Osteocyte (in vitro differentiated cells): Measurements from ENCODE around the gene AP3B1. TPM values are rescaled to one million over a fixed set of nuclear protein-coding genes. Genes with fewer than 3 reads are reported as not detected.

Experiments
- DNase-seq: peaks from one replicate; pipeline ENCODE4 v3.0.0; 2021; ENCODE audit warnings: mixed read lengths; ENCODE audit not compliant: unreplicated experiment; ENCODE audit errors: extremely low spot score
- H3K27ac Mint-ChIP-seq: one replicate; pipeline ENCODE4 v1.8.0; 2021; ENCODE audit warnings: mild to moderate bottlenecking, mixed read lengths; ENCODE audit not compliant: unreplicated experiment
- H3K27me3 Mint-ChIP-seq: one replicate; pipeline ENCODE4 v1.8.0; 2021; ENCODE audit warnings: mixed read lengths; ENCODE audit not compliant: unreplicated experiment
- H3K36me3 Mint-ChIP-seq: one replicate; pipeline ENCODE4 v1.8.0; 2021; ENCODE audit warnings: mixed read lengths; ENCODE audit not compliant: unreplicated experiment
- H3K4me1 Mint-ChIP-seq: one replicate; pipeline ENCODE4 v1.8.0; 2021; ENCODE audit warnings: mixed read lengths; ENCODE audit not compliant: unreplicated experiment
- H3K4me3 Mint-ChIP-seq: one replicate; pipeline ENCODE4 v1.8.0; 2021; ENCODE audit warnings: mild to moderate bottlenecking, moderate library complexity, mixed read lengths; ENCODE audit not compliant: unreplicated experiment
- H3K9me3 Mint-ChIP-seq: one replicate; pipeline ENCODE4 v1.8.0; 2021; ENCODE audit warnings: mixed read lengths; ENCODE audit not compliant: unreplicated experiment
- CTCF ChIP-seq: fragments of 200-600 bp; sonication (generic); IDR thresholded peaks from 2 replicates; pipeline ENCODE4 v1.5.0; 2021; ENCODE audit warnings: antibody characterized with exemption, mild to moderate bottlenecking, moderate library complexity
- total RNA-seq: library from RNA; stranded (reverse); gene quantifications from 2 replicates; pipeline ENCODE4 v1.2.1, GENCODE V29; 2021

AP3B1 gene
- total RNA-seq, 1 donor from 2014 or later: 57.0 TPM

- Mint-ChIP-seq H3K36me3 (peaks cover 15% of the 10 kb centered on the region), H3K4me1 (peaks cover 6% of the 10 kb centered on the region), H3K27ac (no peak overlapping the region), H3K9me3 (no peaks in the 10 kb centered on the region), H3K4me3 (no peak overlapping the region), H3K27me3 (no peaks in the 10 kb centered on the region)
- TF ChIP-seq CTCF: no peak
- no peak for DNase-seq
These were observed 52.5 kb downstream of the AP3B1 start for GRCh38 chr5:78242001-78242400.

- Mint-ChIP-seq H3K4me3 (no peak overlapping the region), H3K27ac (no peak overlapping the region), H3K36me3 (peaks cover 14% of the 10 kb centered on the region), H3K9me3 (no peaks in the 10 kb centered on the region), H3K27me3 (no peaks in the 10 kb centered on the region), H3K4me1 (peaks cover 16% of the 10 kb centered on the region)
- DNase-seq: no peak
- TF ChIP-seq CTCF: no peak
These were observed 56.6 kb downstream of the AP3B1 start for GRCh38 chr5:78237911-78238310.

GRCh38 chr5:78236046-78236445, 58.5 kb downstream of the AP3B1 start:
- Mint-ChIP-seq H3K4me3 (no peak overlapping the region), H3K36me3 (peaks cover 17% of the 10 kb centered on the region), H3K27ac (peak overlapping the region; percentile 24), H3K9me3 (no peaks in the 10 kb centered on the region), H3K27me3 (no peaks in the 10 kb centered on the region), H3K4me1 (peaks cover 14% of the 10 kb centered on the region)
- TF ChIP-seq CTCF: no peak
- DNase-seq: no peak

GRCh38 chr5:78235289-78235688, 59.2 kb downstream of the AP3B1 start:
- no peak for DNase-seq

GRCh38 chr5:78234804-78235203, 59.7 kb downstream of the AP3B1 start:
- peaks cover 10% of the 10 kb centered on the region for H3K36me3 Mint-ChIP-seq

More at GRCh38 chr5:78235289-78235688, 59.2 kb downstream of the AP3B1 start:
- H3K27ac Mint-ChIP-seq: peak overlapping the region; percentile 35
- no peaks in the 10 kb centered on the region for H3K27me3 Mint-ChIP-seq
- H3K9me3 Mint-ChIP-seq: no peaks in the 10 kb centered on the region
- no peak for TF ChIP-seq CTCF
- peaks cover 14% of the 10 kb centered on the region for H3K4me1 Mint-ChIP-seq
- peaks cover 15% of the 10 kb centered on the region for H3K36me3 Mint-ChIP-seq
- no peak overlapping the region for H3K4me3 Mint-ChIP-seq

More at GRCh38 chr5:78234804-78235203, 59.7 kb downstream of the AP3B1 start:
- no peak overlapping the region for H3K27ac Mint-ChIP-seq
- peaks cover 14% of the 10 kb centered on the region for H3K4me1 Mint-ChIP-seq
- no peaks in the 10 kb centered on the region for H3K27me3 Mint-ChIP-seq
- DNase-seq: no peak
- no peaks in the 10 kb centered on the region for H3K9me3 Mint-ChIP-seq
- no peak overlapping the region for H3K4me3 Mint-ChIP-seq
- TF ChIP-seq CTCF: no peak
